Stimulated activated CD8-positive, alpha-beta memory T cell treated with anti-CD3 and anti-CD28 coated beads, Interleukin-7, amount 100 ng/mL, for 1 hour (primary cell): ENCODE results near the gene SOX18.

Experiments
- DNase-seq, 2 donors: peaks; one replicate each; pipeline ENCODE4 v3.0.0-alpha.2; 2020; ENCODE audit warnings: low read depth in 2 of 2

The SOX18 gene

GRCh38 chr20:64038565-64039292 lies 10.7 kb downstream of the SOX18 start:
- peak; percentile 51 to 52 for DNase-seq

GRCh38 chr20:64038224-64038564 lies 11.2 kb downstream of the SOX18 start:
- DNase-seq = no peak

GRCh38 chr20:64037498-64038213 lies 11.8 kb downstream of the SOX18 start:
- no peak for DNase-seq

GRCh38 chr20:64037199-64037497 lies 12.3 kb downstream of the SOX18 start:
- DNase-seq = no peak

- DNase-seq = no peak
These were observed 12.9 kb downstream of the SOX18 start for GRCh38 chr20:64036346-64037198.

- DNase-seq = no peak
These were observed 13.5 kb downstream of the SOX18 start, which contains the start of gene C20orf204 for GRCh38 chr20:64035933-64036345. Gene C20orf204 (plus strand): TSS chr20:64036182. CDS start chr20:64036324, 142 bp downstream.

GRCh38 chr20:64035066-64035932 lies 14.1 kb downstream of the SOX18 start:
- DNase-seq = no peak

- DNase-seq = no peak
These were observed 15.4 kb downstream of the SOX18 start for GRCh38 chr20:64033981-64034493.

- DNase-seq = no peak
These were observed 16.5 kb downstream of the SOX18 start for GRCh38 chr20:64032706-64033624.

- no peak for DNase-seq
These were observed 17.6 kb downstream of the SOX18 start for GRCh38 chr20:64031822-64032314.

GRCh38 chr20:64030371-64031134 lies 18.9 kb downstream of the SOX18 start:
- no peak for DNase-seq

- DNase-seq = no peak
These were observed 19.9 kb downstream of the SOX18 start for GRCh38 chr20:64029293-64030117.

GRCh38 chr20:64027981-64028685 lies 21.3 kb downstream of the SOX18 start:
- DNase-seq = no peak

- no peak for DNase-seq
These were observed 23.5 kb downstream of the SOX18 start for GRCh38 chr20:64025826-64026412.

- no peak for DNase-seq
These were observed 24.2 kb downstream of the SOX18 start for GRCh38 chr20:64025101-64025825.

- DNase-seq = no peak
These were observed 25.1 kb downstream of the SOX18 start for GRCh38 chr20:64024141-64024990.
